ENCODE data around the gene KRT15.

GRCh38 chr17:41491476-41491875, 27.2 kb downstream of the KRT15 start:
- TF ChIP-seq CTCF (IDR thresholded peaks at IDR 0.05) (no peak), POLR2A (IDR thresholded peaks at IDR 0.05) (no peak)

Measured in lower leg skin (tissue), 3 donors.